Left ventricle myocardium inferior (tissue), 1 donor: ENCODE results near the gene SH3PXD2A. TPM values are rescaled to one million over a fixed set of nuclear protein-coding genes. Genes with fewer than 3 reads are reported as not detected.
A peak's percentile ranks its signal among the peaks of the same experiment; 100 is the strongest.

Experiments
- DNase-seq: peaks from one replicate; pipeline ENCODE4 v3.0.0-alpha.2; 2020
- H3K27ac ChIP-seq: fragments of 200-600 bp; replicated peaks from 2 replicates; pipeline ENCODE4 v1.8.0; 2021
- H3K27me3 ChIP-seq: fragments of 200-600 bp; 2 replicates; pipeline ENCODE4 v1.8.0; 2021; ENCODE audit warnings: low read depth
- H3K36me3 ChIP-seq: fragments of 200-600 bp; 2 replicates; pipeline ENCODE4 v1.8.0; 2021
- H3K4me1 ChIP-seq: fragments of 200-600 bp; 2 replicates; pipeline ENCODE4 v1.8.0; 2021
- H3K4me3 ChIP-seq: fragments of 200-600 bp; 2 replicates; pipeline ENCODE4 v1.8.0; 2021; ENCODE audit warnings: mild to moderate bottlenecking, moderate library complexity
- H3K9me3 ChIP-seq: fragments of 200-600 bp; replicated peaks from 2 replicates; pipeline ENCODE4 v1.8.0; 2021
- intact Hi-C: fragments of 100-400 bp; cut with micrococcal nuclease; formaldehyde crosslinking; loops from one replicate; pipeline ENCODE4 v1.11.0; 2022
- total RNA-seq: library from RNA; stranded (reverse); fragmentation: NEBNext Ultra II Directional; extraction: Animal tissue kit (Norgen Biotek cat#: 25700); gene quantifications from one replicate; pipeline ENCODE4 v1.2.1, GENCODE V29; 2021
- TF ChIP-seq, protein P1 (sequence below): fragments of 200-600 bp; IDR thresholded peaks from 2 replicates; pipeline ENCODE4 v1.8.0; 2021; ENCODE audit warnings: antibody characterized with exemption, mild to moderate bottlenecking, borderline replicate concordance
- donor health status: DM: no; HTN: yes; CAD: no; lungs with severe emphysema.

The SH3PXD2A gene
- total RNA-seq, 1 donor from 2014 or later = 34.4 TPM

DNA sequence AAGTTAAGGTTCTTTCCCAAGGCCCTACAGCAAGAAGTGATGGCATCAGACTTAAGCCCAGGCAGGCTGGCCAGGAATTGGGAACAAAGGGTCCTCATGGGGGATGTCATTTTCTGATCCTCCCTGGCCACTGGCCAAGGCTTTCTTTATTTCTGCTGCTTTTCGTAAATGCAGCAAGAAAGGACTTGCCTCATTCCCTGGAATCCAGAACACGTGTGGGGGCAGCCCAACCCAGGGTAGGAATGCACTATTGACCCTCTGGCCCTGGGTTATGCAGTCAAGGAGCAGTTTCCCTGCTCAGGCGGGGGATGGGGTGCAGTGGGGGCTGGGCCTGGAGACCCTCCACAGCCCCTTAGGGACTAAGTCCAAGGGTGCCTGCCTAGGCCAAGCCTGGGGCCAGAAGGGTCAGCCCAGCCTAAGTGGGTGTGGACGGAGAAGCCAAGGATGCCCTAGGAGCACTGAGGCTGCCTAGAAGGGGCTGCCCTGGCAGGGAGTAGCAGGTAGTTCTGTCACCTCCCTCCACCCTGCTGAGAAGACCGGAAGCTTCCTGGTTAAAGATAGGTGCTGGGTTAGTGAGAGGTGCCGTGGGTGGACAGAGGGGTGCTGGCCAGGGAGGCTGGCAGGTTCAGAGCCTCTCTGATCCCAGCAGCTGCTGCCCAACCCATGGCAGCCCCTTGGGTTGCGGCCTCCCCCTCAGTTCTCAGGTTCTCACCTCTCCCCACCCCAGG lies 179.2 kb downstream of the SH3PXD2A start:
- intact Hi-C loops = no loop called here
- TF ChIP-seq, protein P1, sequence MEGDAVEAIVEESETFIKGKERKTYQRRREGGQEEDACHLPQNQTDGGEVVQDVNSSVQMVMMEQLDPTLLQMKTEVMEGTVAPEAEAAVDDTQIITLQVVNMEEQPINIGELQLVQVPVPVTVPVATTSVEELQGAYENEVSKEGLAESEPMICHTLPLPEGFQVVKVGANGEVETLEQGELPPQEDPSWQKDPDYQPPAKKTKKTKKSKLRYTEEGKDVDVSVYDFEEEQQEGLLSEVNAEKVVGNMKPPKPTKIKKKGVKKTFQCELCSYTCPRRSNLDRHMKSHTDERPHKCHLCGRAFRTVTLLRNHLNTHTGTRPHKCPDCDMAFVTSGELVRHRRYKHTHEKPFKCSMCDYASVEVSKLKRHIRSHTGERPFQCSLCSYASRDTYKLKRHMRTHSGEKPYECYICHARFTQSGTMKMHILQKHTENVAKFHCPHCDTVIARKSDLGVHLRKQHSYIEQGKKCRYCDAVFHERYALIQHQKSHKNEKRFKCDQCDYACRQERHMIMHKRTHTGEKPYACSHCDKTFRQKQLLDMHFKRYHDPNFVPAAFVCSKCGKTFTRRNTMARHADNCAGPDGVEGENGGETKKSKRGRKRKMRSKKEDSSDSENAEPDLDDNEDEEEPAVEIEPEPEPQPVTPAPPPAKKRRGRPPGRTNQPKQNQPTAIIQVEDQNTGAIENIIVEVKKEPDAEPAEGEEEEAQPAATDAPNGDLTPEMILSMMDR = no peak

DNA sequence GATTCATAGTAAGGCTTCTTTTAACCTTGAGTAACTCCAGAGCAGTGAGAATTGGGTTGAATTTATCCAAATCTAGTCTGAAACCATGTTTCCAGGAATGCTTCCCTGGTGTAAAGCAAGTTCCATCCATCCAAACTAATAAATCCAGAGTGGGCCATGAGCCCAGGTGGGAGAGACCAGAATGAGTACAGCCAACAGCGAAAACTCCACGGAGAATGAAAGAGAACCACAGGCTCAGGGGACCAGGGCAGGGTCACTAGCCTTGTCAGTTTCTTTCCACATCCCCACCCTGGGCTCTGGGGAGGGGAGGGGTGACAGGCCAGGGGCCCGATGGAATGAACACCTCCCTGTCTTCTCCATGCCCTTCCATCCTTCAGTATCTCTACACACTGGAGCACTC lies 181.8 kb downstream of the SH3PXD2A start:
- no peak overlapping the region for H3K4me3 ChIP-seq
- no peaks in the 10 kb centered on the region for H3K36me3 ChIP-seq
- H3K9me3 ChIP-seq = no peaks in the 10 kb centered on the region
- H3K4me1 ChIP-seq = peaks cover 63% of the 10 kb centered on the region
- no peaks in the 10 kb centered on the region for H3K27me3 ChIP-seq
- H3K27ac ChIP-seq = peak overlapping the region; percentile 6
- intact Hi-C loops = no loop called here
- DNase-seq = no peak
- TF ChIP-seq, protein P1 = no peak

More for the DNA sequence above, 179.2 kb downstream of the SH3PXD2A start:
- peak overlapping the region; percentile 80 for H3K27ac ChIP-seq
- H3K27me3 ChIP-seq = no peaks in the 10 kb centered on the region
- H3K9me3 ChIP-seq = no peaks in the 10 kb centered on the region
- no peaks in the 10 kb centered on the region for H3K36me3 ChIP-seq
- DNase-seq = no peak
- H3K4me1 ChIP-seq = peaks cover 60% of the 10 kb centered on the region
- H3K4me3 ChIP-seq = no peak overlapping the region

DNA sequence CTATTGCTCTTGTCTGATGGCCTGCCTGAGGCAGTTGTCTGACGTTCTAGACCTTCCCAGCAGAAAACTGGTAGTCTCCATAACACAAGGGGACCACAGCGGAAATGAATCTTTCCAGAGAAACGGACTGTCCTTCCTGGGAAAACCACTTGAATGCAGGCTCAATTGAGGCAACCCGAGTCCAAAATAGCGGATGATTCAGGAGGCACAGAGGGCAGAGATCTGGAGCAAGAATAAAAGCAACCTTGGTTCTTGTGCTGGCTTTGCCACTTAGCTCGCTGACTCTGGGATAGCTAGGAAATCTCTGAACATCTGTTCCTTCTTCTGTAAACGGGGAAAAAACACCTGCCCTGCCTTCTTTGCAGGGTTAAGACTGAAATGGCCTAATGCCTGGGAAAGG lies 183.0 kb downstream of the SH3PXD2A start:
- H3K27ac ChIP-seq = peak overlapping the region; percentile 38

DNA sequence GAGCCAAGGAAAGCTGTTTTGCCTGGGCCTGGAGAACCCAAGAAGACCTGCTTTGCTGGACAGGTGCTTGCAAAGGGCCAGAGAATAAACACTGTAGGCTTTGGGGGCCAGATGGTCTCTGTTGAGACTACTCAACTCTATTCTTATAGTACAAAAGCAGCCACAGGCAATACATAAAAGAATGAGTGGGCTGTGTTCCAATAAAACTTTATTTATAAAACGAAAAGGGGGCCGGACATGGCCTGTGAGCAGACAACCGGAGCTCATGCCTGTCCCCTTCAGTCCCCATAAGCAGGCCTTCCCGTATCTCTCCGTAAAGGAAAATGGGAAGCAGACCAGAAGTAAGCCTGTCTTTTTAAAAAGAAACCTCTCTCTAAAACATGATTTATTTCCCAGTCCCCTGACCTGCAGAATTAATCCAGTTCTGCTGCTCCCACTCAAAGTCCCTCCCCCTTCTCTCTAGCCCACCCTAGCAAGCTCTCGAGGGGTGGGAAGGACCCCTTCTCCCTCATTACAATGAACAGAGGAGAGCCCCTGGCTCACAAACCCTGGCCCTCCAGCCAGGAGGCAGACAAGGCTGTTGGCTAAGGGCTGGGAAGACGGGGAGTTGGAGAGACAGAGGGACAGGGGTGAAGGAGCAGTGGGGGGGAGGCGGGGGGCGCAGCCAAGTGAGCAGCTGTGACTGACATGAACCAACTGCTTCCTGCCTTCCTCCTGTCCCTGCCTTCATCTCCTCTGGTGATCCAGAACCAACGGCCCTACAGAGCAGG lies 184.1 kb downstream of the SH3PXD2A start:
- Histone ChIP-seq H3K4me1 (peaks cover 65% of the 10 kb centered on the region), H3K27ac (no peak overlapping the region), H3K9me3 (no peaks in the 10 kb centered on the region), H3K4me3 (no peak overlapping the region), H3K36me3 (no peaks in the 10 kb centered on the region), H3K27me3 (no peaks in the 10 kb centered on the region)
- intact Hi-C loops = no loop called here
- TF ChIP-seq, protein P1 = no peak
- DNase-seq = no peak

More for the DNA sequence above, 183.0 kb downstream of the SH3PXD2A start:
- TF ChIP-seq, protein P1 = no peak
- Histone ChIP-seq H3K27me3 (no peaks in the 10 kb centered on the region), H3K4me1 (peaks cover 63% of the 10 kb centered on the region), H3K4me3 (no peak overlapping the region), H3K9me3 (no peaks in the 10 kb centered on the region), H3K36me3 (no peaks in the 10 kb centered on the region)
- intact Hi-C loops = no loop called here
- DNase-seq = no peak

DNA sequence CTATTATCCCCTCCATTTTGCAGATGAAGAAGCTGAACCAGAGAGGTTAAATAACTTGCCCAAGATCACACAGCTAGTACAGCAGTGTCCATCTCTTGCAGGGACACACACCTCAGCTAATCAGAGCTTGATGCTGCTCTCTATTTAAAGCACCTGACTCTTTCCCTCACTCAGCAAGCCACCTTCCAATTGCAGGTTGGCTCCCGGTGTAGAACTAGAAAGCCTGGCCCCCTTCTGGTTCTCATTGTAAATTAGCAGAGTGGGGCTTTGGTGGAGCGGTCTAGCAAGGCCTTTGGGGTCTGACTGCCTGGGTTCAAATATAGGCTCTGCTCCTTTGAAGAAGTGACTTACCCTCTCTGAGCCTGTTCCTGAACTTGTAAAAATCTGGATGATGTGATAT lies 185.4 kb downstream of the SH3PXD2A start:
- no peak overlapping the region for H3K4me3 ChIP-seq
- H3K4me1 ChIP-seq = peaks cover 75% of the 10 kb centered on the region
- H3K9me3 ChIP-seq = no peaks in the 10 kb centered on the region
- no peak for DNase-seq
- H3K36me3 ChIP-seq = no peaks in the 10 kb centered on the region
- intact Hi-C loops = no loop called here
- no peak overlapping the region for H3K27ac ChIP-seq
- TF ChIP-seq, protein P1 = no peak
- H3K27me3 ChIP-seq = no peaks in the 10 kb centered on the region
